Common myeloid progenitor, CD34-positive (primary cell): Measurements from ENCODE around the gene EXOC6B.

ENCODE experiments used
- CTCF ChIA-PET: fragments of 350-600 bp; sonication (Branson Sonifier 250); formaldehyde crosslinking; loops from one replicate; lab custom pipeline; 2021; ENCODE audit warnings: antibody characterized with exemption; lab: Charles Lee
- POLR2A ChIA-PET: fragments of 350-600 bp; sonication (Branson Sonifier 250); formaldehyde crosslinking; loops from one replicate; lab custom pipeline; 2021; ENCODE audit warnings: antibody characterized with exemption; lab: Charles Lee
- DNase-seq, 3 donors: peaks; one replicate each; pipeline versions ENCODE4 v3.0.0 to v3.0.0-alpha.2; 2013
- H3K27ac ChIP-seq, 2 experiments: 1 replicate in 1 of 2; 2 replicates in 1 of 2; pipeline ENCODE4 v1.7.0; 2013; ENCODE audit warnings: inconsistent platforms in 2 of 2, low read length in 2 of 2, mild to moderate bottlenecking in 2 of 2, low read depth in 1 of 2, moderate library complexity in 1 of 2; ENCODE audit not compliant: severe bottlenecking in 2 of 2, insufficient read depth in 1 of 2, poor library complexity in 1 of 2
- H3K27me3 ChIP-seq, 5 experiments: replicated peaks in 2 of 5; 1 replicate in 3 of 5; 2 replicates in 2 of 5; pipeline versions ENCODE4 v1.6.1 to v1.7.0; 2013; ENCODE audit warnings: low read length in 4 of 5, mild to moderate bottlenecking in 2 of 5, moderate library complexity in 2 of 5, inconsistent platforms in 1 of 5; ENCODE audit not compliant: insufficient read depth in 5 of 5, control insufficient read depth in 4 of 5
- H3K36me3 ChIP-seq, 4 experiments: 1 replicate in 2 of 4; 2 replicates in 2 of 4; pipeline versions ENCODE4 v1.6.1 to v1.7.0; 2013; ENCODE audit warnings: low read length in 3 of 4, control low read depth in 1 of 4, mild to moderate bottlenecking in 1 of 4; ENCODE audit not compliant: control insufficient read depth in 4 of 4, insufficient read depth in 4 of 4
- H3K4me1 ChIP-seq, 4 experiments: 1 replicate in 3 of 4; 2 replicates in 1 of 4; pipeline versions ENCODE4 v1.6.1 to v1.7.1; 2013; ENCODE audit warnings: low read length in 3 of 4, mild to moderate bottlenecking in 3 of 4, control low read depth in 1 of 4, inconsistent platforms in 1 of 4, moderate library complexity in 1 of 4; ENCODE audit not compliant: control insufficient read depth in 4 of 4, insufficient read depth in 4 of 4; ENCODE audit errors: control extremely low read depth in 1 of 4
- H3K4me3 ChIP-seq, 7 experiments: 1 replicate in 4 of 7; 2 replicates in 3 of 7; pipeline versions ENCODE4 v1.5.1 to v1.7.0; 2013; ENCODE audit warnings: mild to moderate bottlenecking in 7 of 7, low read length in 6 of 7, moderate library complexity in 6 of 7, inconsistent platforms in 2 of 7, low read depth in 2 of 7, control low read depth in 1 of 7; ENCODE audit not compliant: insufficient read depth in 4 of 7, control insufficient read depth in 1 of 7; ENCODE audit errors: extremely low read depth in 1 of 7
- H3K9me3 ChIP-seq, 5 experiments: 1 replicate in 4 of 5; 2 replicates in 1 of 5; pipeline versions ENCODE4 v1.6.1 to v1.7.1; 2013; ENCODE audit warnings: low read length in 4 of 5, mild to moderate bottlenecking in 2 of 5, inconsistent platforms in 1 of 5, low read depth in 1 of 5, moderate library complexity in 1 of 5; ENCODE audit not compliant: control insufficient read depth in 4 of 5, insufficient read depth in 2 of 5; ENCODE audit errors: control extremely low read depth in 1 of 5
- WGBS: methylation state at CpG from one replicate; pipeline ENCODE4 v1.1.5; 2013; ENCODE audit not compliant: insufficient coverage; 5-methylcytosine and 5-hydroxymethylcytosine counted together

Gene EXOC6B

DNA sequence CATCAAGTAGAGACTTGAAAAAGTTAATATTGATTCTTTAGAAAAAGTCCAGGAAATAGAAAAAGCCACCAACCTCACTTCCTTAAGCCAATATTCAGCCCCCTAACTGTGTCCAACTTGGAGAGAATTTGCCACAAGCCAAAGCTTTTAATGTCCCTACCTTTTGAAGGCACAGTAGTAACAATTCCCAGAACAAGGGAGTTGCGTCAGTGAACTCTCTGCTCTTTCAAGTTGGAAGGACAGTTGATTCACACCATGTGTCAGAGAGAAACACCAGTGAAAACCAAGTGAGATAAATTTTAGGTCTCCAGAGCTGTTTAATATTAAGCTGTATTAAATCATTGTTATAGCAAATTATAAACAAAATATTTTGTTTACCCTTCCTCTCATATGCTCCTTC, 66.1 kb downstream of the EXOC6B start:
- H3K9me3 ChIP-seq: peaks cover 0 to 12% (median 2%) of the 10 kb centered on the region in 5 experiments
- H3K4me1 ChIP-seq: no peaks in the 10 kb centered on the region
- CTCF ChIA-PET: no interaction called here
- no peak for DNase-seq
- no peak overlapping the region for H3K4me3 ChIP-seq
- H3K27me3 ChIP-seq: no peaks in the 10 kb centered on the region
- POLR2A ChIA-PET: no interaction called here
- H3K36me3 ChIP-seq: no peaks in the 10 kb centered on the region
- H3K27ac ChIP-seq: no peak overlapping the region
- 100% methylated on average over 1 of the region's 1 CpG for WGBS

DNA sequence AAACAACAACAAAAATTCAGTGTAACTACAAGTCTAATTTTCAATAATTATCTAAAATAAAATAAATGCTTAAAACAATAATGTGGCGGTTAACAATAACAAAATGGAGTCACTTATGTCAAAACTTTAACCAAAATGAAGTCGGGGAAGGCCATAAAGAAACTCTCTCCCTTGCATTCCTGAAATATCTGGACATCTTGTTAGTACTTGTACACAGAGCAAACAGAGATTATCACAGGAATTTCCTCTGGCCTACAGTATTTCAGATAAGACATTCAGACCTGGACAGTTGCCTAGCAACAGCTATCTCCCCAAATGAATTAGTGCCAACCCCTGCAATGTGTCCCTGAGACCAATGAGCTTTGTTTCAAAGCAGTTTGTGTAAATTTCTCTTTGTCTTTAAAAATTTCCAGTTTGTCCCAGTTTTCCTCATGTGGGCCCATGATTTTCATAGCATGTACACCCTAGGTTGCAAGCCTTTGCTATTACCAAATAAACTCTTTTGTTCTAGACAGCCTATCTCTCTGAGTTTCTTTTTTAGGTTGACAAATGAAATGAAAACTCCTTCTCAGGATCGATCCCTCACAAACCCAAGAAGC, 68.6 kb downstream of the EXOC6B start:
- WGBS: 81% methylated on average over 2 of the region's 3 CpGs
- no peaks in the 10 kb centered on the region for H3K36me3 ChIP-seq
- DNase-seq: peak; percentile 7 to 34 (median 20)
- CTCF ChIA-PET: no interaction called here
- POLR2A ChIA-PET: no interaction called here
- H3K9me3 ChIP-seq: peaks cover 0 to 10% (median 0%) of the 10 kb centered on the region in 5 experiments
- no peaks in the 10 kb centered on the region for H3K4me1 ChIP-seq
- no peak overlapping the region for H3K4me3 ChIP-seq
- no peak overlapping the region for H3K27ac ChIP-seq
- H3K27me3 ChIP-seq: peaks cover 0 to 2% (median 0%) of the 10 kb centered on the region in 5 experiments

DNA sequence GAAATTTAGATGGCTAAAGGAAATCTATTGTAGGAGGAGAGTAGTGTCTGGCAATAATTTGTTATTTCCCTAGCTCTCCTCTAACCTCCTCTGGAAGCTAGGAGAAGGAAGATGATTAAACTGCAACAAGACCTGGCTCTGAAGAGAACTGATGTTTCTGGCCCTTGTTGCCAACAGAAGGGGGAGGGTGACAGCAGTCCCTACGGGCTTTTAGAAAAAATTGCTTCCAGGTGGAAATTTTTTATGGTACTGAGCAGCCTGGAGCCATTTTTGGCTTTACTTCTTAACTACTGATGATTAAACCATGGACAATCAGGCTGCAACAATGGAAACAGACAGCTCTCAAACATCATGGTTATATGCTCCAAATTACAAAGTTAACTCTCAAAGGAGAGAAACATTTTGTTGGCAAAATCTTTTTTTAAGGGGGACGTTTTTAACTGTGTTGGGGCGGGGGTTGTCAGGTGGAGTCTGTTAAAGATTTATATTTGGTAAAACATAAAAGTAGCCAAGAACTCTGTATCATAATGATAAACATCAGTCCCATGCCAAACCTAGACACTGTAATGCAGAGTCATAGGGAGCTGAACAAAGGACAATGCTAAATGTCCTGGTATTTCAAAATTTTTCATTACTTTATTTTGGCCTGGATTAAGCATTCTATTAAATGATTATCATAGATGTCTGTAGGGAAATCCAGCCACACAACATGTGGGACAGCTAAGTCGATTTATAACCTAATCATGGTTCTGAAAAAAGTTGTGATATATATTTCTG, 70.0 kb downstream of the EXOC6B start:
- no peak overlapping the region for H3K4me3 ChIP-seq
- peaks cover 0 to 3% (median 0%) of the 10 kb centered on the region in 5 experiments for H3K9me3 ChIP-seq
- peaks cover 0 to 2% (median 0%) of the 10 kb centered on the region in 5 experiments for H3K27me3 ChIP-seq
- no CpG with 5 or more reads among the region's 4 CpGs for whole genome bisulfite sequencing
- no peak for DNase-seq
- ChIA-PET CTCF (interaction anchor here (1.6 kb wide), 1 partner anchor 10 kb away, joined by 5 read pairs; no protein-coding TSS in a partner anchor), POLR2A (no interaction called here)
- no peak overlapping the region for H3K27ac ChIP-seq
- no peaks in the 10 kb centered on the region for H3K4me1 ChIP-seq
- H3K36me3 ChIP-seq: no peaks in the 10 kb centered on the region

DNA sequence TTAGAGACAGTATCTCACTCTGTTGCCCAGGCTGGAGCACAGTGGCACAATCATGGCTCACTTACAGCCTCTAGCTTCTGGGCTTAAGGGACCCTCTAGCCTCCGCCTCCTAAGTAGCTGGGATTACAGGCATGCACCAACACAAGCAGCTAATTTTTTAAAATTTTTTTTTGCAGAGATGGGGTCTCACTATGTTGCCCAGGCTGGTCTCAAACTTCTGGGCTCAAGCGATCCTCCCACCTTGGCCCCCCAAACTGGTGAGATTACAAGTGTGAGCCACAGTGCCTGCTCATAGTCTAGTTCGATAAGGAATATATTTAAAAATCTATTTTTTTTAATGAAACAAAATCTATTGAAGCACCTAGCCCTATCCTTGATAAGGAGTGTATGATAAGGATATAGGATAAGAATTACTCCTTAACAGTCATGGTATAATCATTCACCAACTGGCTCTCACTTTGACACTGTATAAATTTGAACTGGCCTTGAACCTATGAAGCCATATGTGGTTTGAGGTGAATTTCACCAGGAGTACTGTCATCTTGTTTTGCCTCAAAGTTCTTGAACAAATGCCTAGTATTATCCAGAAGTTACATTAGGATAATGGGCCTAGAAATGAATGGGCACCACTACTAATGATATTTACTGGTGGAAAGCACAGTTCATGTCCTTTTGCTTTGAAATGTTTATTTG, 71.1 kb downstream of the EXOC6B start:
- no CpG with 5 or more reads among the region's 3 CpGs for WGBS
- no peak overlapping the region for H3K27ac ChIP-seq
- no peak for DNase-seq
- H3K27me3 ChIP-seq: peaks cover 0 to 2% (median 0%) of the 10 kb centered on the region in 5 experiments
- H3K4me3 ChIP-seq: no peak overlapping the region
- POLR2A ChIA-PET: no interaction called here
- no peaks in the 10 kb centered on the region for H3K4me1 ChIP-seq
- CTCF ChIA-PET: interaction anchor here (0.7 to 1.6 kb wide), 4 partner anchors 9 to 109 kb away, joined by 3 to 5 read pairs (median 4); no protein-coding TSS in a partner anchor
- H3K36me3 ChIP-seq: no peaks in the 10 kb centered on the region
- no peaks in the 10 kb centered on the region for H3K9me3 ChIP-seq

DNA sequence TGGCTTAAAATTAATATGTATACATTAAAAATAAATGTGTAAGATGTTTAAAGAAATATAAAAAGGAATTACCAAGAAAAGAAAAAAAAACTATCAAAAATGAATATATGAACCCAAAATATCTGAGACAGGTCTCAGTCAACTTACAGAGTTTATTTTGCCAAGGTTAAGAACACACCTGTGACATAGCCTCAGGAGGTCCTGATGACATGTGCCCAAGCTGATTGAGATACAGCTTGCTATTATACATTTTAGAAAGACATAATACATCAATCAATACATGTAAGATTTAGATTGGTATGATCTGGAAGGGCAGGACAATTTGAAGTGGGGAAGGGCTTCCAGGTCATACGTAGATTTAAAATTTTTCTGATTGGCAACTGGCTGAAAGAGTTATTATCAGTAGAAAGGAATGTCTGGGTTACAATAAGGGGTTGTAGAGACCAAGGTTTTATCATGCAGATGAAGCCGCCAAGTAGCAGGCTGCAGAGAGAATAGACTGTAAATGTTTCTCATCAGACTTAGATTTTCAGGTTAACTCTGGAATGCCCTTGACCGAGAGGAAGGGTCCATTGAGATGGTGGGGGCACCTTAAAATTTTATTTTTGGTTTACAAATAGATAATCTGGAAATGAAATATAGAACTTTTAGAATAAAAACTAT, 74.7 kb downstream of the EXOC6B start:
- H3K36me3 ChIP-seq: no peaks in the 10 kb centered on the region
- 100% methylated on average over 2 of the region's 3 CpGs for WGBS
- no peaks in the 10 kb centered on the region for H3K9me3 ChIP-seq
- ChIA-PET POLR2A (no interaction called here), CTCF (no interaction called here)
- no peak overlapping the region for H3K27ac ChIP-seq
- peaks cover 0 to 2% (median 0%) of the 10 kb centered on the region in 5 experiments for H3K27me3 ChIP-seq
- no peak overlapping the region for H3K4me3 ChIP-seq
- H3K4me1 ChIP-seq: no peaks in the 10 kb centered on the region
- no peak for DNase-seq

DNA sequence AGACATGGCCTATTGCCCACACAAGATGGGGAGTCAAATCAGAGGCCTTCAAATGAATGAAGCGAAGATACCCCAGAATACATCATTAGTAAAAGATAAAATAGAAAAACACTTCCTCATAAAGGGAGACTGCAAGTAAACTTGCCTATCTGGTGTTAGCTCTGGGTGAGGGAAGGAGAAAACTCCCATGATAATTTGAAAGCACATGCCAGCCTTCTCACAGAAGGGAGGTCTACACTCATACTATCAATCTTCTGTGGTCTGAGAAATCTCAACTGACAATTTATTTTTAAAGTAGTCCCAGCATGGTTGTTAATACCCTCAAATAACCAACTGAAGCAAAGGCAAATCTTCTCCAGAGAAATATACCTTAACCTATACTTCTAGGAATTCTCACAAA, 75.4 kb downstream of the EXOC6B start:
- WGBS: no CpG with 5 or more reads among the region's 1 CpG
- peak in 1 of 3 donors; percentile 12 for DNase-seq
- no peaks in the 10 kb centered on the region for H3K36me3 ChIP-seq
- ChIA-PET CTCF (no interaction called here), POLR2A (no interaction called here)
- peaks cover 0 to 2% (median 0%) of the 10 kb centered on the region in 4 experiments for H3K4me1 ChIP-seq
- no peak overlapping the region for H3K4me3 ChIP-seq
- peaks cover 0 to 2% (median 0%) of the 10 kb centered on the region in 5 experiments for H3K27me3 ChIP-seq
- no peaks in the 10 kb centered on the region for H3K9me3 ChIP-seq
- H3K27ac ChIP-seq: no peak overlapping the region
